IMR-90 (cell line): ENCODE results near the gene TCF4.

Experiments used
- POLR2A ChIP-seq: IDR thresholded peaks from 2 replicates; pipeline ENCODE4 v1.6.1; 2012; ENCODE audit warnings: mild to moderate bottlenecking, low read depth, low read length
- TF ChIP-seq, protein P1 (sequence below): conservative IDR thresholded peaks from 2 replicates; pipeline ENCODE4 v1.5.1; 2012; ENCODE audit warnings: mild to moderate bottlenecking, low read depth, low read length, improper control_type of control experiment

GRCh38 chr18:55269622-55270021 is 318.4 kb downstream of the TCF4 start:
- no peak for TF ChIP-seq POLR2A
- TF ChIP-seq, protein P1, sequence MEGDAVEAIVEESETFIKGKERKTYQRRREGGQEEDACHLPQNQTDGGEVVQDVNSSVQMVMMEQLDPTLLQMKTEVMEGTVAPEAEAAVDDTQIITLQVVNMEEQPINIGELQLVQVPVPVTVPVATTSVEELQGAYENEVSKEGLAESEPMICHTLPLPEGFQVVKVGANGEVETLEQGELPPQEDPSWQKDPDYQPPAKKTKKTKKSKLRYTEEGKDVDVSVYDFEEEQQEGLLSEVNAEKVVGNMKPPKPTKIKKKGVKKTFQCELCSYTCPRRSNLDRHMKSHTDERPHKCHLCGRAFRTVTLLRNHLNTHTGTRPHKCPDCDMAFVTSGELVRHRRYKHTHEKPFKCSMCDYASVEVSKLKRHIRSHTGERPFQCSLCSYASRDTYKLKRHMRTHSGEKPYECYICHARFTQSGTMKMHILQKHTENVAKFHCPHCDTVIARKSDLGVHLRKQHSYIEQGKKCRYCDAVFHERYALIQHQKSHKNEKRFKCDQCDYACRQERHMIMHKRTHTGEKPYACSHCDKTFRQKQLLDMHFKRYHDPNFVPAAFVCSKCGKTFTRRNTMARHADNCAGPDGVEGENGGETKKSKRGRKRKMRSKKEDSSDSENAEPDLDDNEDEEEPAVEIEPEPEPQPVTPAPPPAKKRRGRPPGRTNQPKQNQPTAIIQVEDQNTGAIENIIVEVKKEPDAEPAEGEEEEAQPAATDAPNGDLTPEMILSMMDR, result no peak
